ENCODE results near the gene GFY. TPM values are rescaled to one million over a fixed set of nuclear protein-coding genes. Genes with fewer than 3 reads are reported as not detected.
A peak's percentile ranks its signal among the peaks of the same experiment; 100 is the strongest.

GFY gene
- total and polyA plus RNA-seq, 9 of the 15 experiments (the other 6 are each of a cell fraction or from before 2014, with no cell fraction given) = 0.06 to 0.40 (median 0.19) TPM; not detected in 3

GRCh38 chr19:49408816-49409440, 16.3 kb upstream of the GFY start:
- H3K79me2 ChIP-seq (ENCODE audit: control insufficient read depth, insufficient read depth, low read length) = no peaks in the 10 kb centered on the region
- H3K9me1 ChIP-seq (ENCODE audit: control insufficient read depth, insufficient read depth, low read length) = no peaks in the 10 kb centered on the region
- H3K9me3 ChIP-seq (replicated peaks; ENCODE audit: control insufficient read depth, insufficient read depth, low read depth, low read length) = no peaks in the 10 kb centered on the region
- no peaks in the 10 kb centered on the region for H4K20me1 ChIP-seq (replicated peaks; ENCODE audit: control insufficient read depth, insufficient read depth, low read length)
- CTCF ChIA-PET (ENCODE audit: low intra/inter-chr PET ratio) = no interaction called here
- peaks cover 28 to 40% of the 10 kb centered on the region in 2 experiments for H3K4me1 ChIP-seq (replicated peaks in 1 of 2; ENCODE audit: control insufficient read depth in 2 of 2, insufficient read depth in 2 of 2, low read length in 2 of 2)
- peak overlapping the region; percentile 35 to 75; a peak in 3 of 4 replicates for H3K9ac ChIP-seq (ENCODE audit: insufficient read depth in 1 of 2, low read depth in 2 of 2, low read length in 2 of 2)
- H3K27ac ChIP-seq (ENCODE audit: extremely low read depth, low read depth, low read length) = peak overlapping the region; percentile 54
- no peaks in the 10 kb centered on the region for H3K36me3 ChIP-seq (ENCODE audit: control insufficient read depth, insufficient read depth, low read length)
- intact Hi-C loops (cut with micrococcal nuclease) (no loop called here), in situ Hi-C loops (cut with MboI) (no loop called here)
- H2AFZ ChIP-seq (ENCODE audit: low read depth, low read length) = peak overlapping the region; percentile 78
- peak overlapping the region; percentile 33 for H3K4me2 ChIP-seq (ENCODE audit: insufficient read depth, low read length)
- H3K4me3 ChIP-seq = no peak overlapping the region
- 46% methylated on average over 8 of the region's 8 CpGs for WGBS (ENCODE audit: insufficient coverage, low coverage, missing lambda C conversion rate)
- peak; percentile 23 for FAIRE-seq
- no TSS peak for BruUV-seq (replicated peaks)
- DNase-seq (ENCODE audit: extremely low read depth in 1 of 4, low spot score in 3 of 4) = peak in 2 of 4 experiments; percentile 46 to 57
- no peaks in the 10 kb centered on the region for H3K27me3 ChIP-seq (ENCODE audit: control insufficient read depth in 2 of 2, insufficient read depth in 2 of 2, low read length in 2 of 2)
- POLR2A ChIA-PET = interaction anchor here (0.6 to 2.1 kb wide), 4 partner anchors 9 to 164 kb away, joined by 3 to 14 read pairs (median 4); partner anchors contain the start of gene GFY
- ATAC-seq = peak; percentile 53
- no peak for TF ChIP-seq ZNF717 (CRISPR knock-in tag; IDR thresholded peaks at IDR 0.05)
- no peak for TF ChIP-seq MIER1 (IDR thresholded peaks at IDR 0.05; ENCODE audit: low read depth)
- TF ChIP-seq CLOCK (CRISPR knock-in tag; IDR thresholded peaks at IDR 0.05; ENCODE audit: borderline replicate concordance) = no peak
- no peak for TF ChIP-seq ZNF324 (CRISPR knock-in tag; IDR thresholded peaks at IDR 0.05)
- no peak for TF ChIP-seq HDAC3 (IDR thresholded peaks at IDR 0.05; ENCODE audit: borderline replicate concordance, partially characterized antibody)
- no peak for TF ChIP-seq POLR2G (IDR thresholded peaks at IDR 0.05; ENCODE audit: low read depth, low read length)
- TF ChIP-seq ZFP30 (CRISPR knock-in tag; IDR thresholded peaks at IDR 0.05; ENCODE audit: borderline replicate concordance) = no peak
- TF ChIP-seq ZNF41 (CRISPR knock-in tag; conservative IDR thresholded peaks at IDR 0.05) = no peak
- TF ChIP-seq SPI1 (IDR thresholded peaks at IDR 0.05; ENCODE audit: borderline replicate concordance, low read depth, low read length) = peak; percentile 95
- TF ChIP-seq ZNF431 (CRISPR knock-in tag; IDR thresholded peaks at IDR 0.05) = no peak
- no peak for TF ChIP-seq SREBF2 (CRISPR knock-in tag; IDR thresholded peaks at IDR 0.05)
- TF ChIP-seq CREB5 (CRISPR knock-in tag; IDR thresholded peaks at IDR 0.05) = no peak
- TF ChIP-seq ATF3 (IDR thresholded peaks at IDR 0.05) = peak; percentile 3; the same call in 1 of the 2 replicates
- TF ChIP-seq ATF3 (CRISPR knock-in tag; conservative IDR thresholded peaks at IDR 0.05) = no peak
- no peak for TF ChIP-seq EP400 (IDR thresholded peaks at IDR 0.05)
- no peak for TF ChIP-seq ZNF764 (CRISPR knock-in tag; IDR thresholded peaks at IDR 0.05; ENCODE audit: low read depth)
- no peak for TF ChIP-seq ZNF695 (CRISPR knock-in tag; IDR thresholded peaks at IDR 0.05)
- no peak for TF ChIP-seq ETV6 (IDR thresholded peaks at IDR 0.05; ENCODE audit: borderline replicate concordance in 1 of 2, low read depth in 2 of 2, low read length in 1 of 2)
- TF ChIP-seq ETV6 (CRISPR knock-in tag; IDR thresholded peaks at IDR 0.05; ENCODE audit: borderline replicate concordance) = no peak
